Esophagus muscularis mucosa (tissue), 4 donors: ENCODE data around the gene PRKAR1B. TPM values are rescaled to one million over a fixed set of nuclear protein-coding genes. Genes with fewer than 3 reads are reported as not detected.

ENCODE experiments used
- DNase-seq: peaks from one replicate; pipeline ENCODE4 v3.0.0-alpha.2; 2017; ENCODE audit errors: extremely low spot score
- H3K27ac ChIP-seq, 4 donors: fragments of 200-600 bp; sonication (generic); replicated peaks in 1 of 4; 1 replicate in 3 of 4; 2 replicates in 1 of 4; pipeline ENCODE4 v1.5.1; 2016 to 2019; ENCODE audit warnings: mild to moderate bottlenecking in 1 of 4
- H3K27me3 ChIP-seq, 4 donors: fragments of 200-600 bp; sonication (generic); one replicate each; pipeline versions ENCODE4 v1.5.1 to v1.6.0; 2016 to 2019
- H3K36me3 ChIP-seq, 4 donors: fragments of 200-600 bp; sonication (generic); one replicate each; pipeline ENCODE4 v1.5.1; 2016 to 2019
- H3K4me1 ChIP-seq, 4 donors: fragments of 200-600 bp; sonication (generic); one replicate each; pipeline ENCODE4 v1.5.1; 2016 to 2019
- H3K4me3 ChIP-seq, 4 donors: fragments of 200-600 bp; sonication (generic); 1 replicate in 2 of 4; 2 replicates in 2 of 4; pipeline ENCODE4 v1.5.1; 2016 to 2019; ENCODE audit warnings: mild to moderate bottlenecking in 4 of 4, moderate library complexity in 1 of 4
- H3K9me3 ChIP-seq, 4 donors: fragments of 200-600 bp; sonication (generic); 1 replicate in 3 of 4; 2 replicates in 1 of 4; pipeline ENCODE4 v1.5.1; 2016 to 2019
- CTCF ChIP-seq, 3 experiments: fragments of 200-600 bp in 2 of 3; fragments of 450-650 bp in 1 of 3; sonication (generic) in 2 of 3; IDR thresholded peaks; one replicate each; pipeline ENCODE4 v1.5.1; 2017 to 2019; ENCODE audit warnings: antibody characterized with exemption in 3 of 3, mild to moderate bottlenecking in 2 of 3, moderate library complexity in 1 of 3
- EP300 ChIP-seq: sonication (generic); formaldehyde crosslinking; IDR thresholded peaks from one replicate; pipeline ENCODE4 v1.6.1; 2017; ENCODE audit warnings: antibody characterized with exemption
- POLR2A ChIP-seq: fragments of 450-650 bp; IDR thresholded peaks from one replicate; pipeline ENCODE4 v1.6.1; 2017; ENCODE audit warnings: antibody characterized with exemption, moderate library complexity, mild to moderate bottlenecking, low read depth
- POLR2AphosphoS5 ChIP-seq, 2 donors: sonication (generic); formaldehyde crosslinking; IDR thresholded peaks; one replicate each; pipeline ENCODE4 v1.6.1; 2017; ENCODE audit warnings: antibody characterized with exemption in 2 of 2
- WGBS: methylation state at CpG from one replicate; pipeline ENCODE4 v1.1.5; 2018; 5-methylcytosine and 5-hydroxymethylcytosine counted together
- intact Hi-C: fragments of 100-400 bp; cut with DNase I; formaldehyde crosslinking; loops from one replicate; pipeline ENCODE4 v1.15.1; 2023
- total RNA-seq, 4 donors: library from RNA; depleted of rRNA; stranded (reverse); fragments of >200 nt; gene quantifications; one replicate each; pipeline versions ENCODE4 v1.1.0 to v1.2.1, GENCODE V29; 2016

The PRKAR1B gene
- total RNA-seq, 4 donors from 2014 or later: 15.4 to 46.9 (median 31.4) TPM

- Histone ChIP-seq H3K27me3 (no peaks in the 10 kb centered on the region), H3K9me3 (peaks cover 0 to 2% (median 0%) of the 10 kb centered on the region in 4 donors), H3K4me1 (peaks cover 0 to 4% (median 0%) of the 10 kb centered on the region in 4 donors), H3K4me3 (no peak overlapping the region), H3K27ac (no peak overlapping the region), H3K36me3 (peaks cover 11 to 49% (median 41%) of the 10 kb centered on the region in 4 donors)
- intact Hi-C loops: no loop called here
- 97% methylated on average over 29 of the region's 31 CpGs for WGBS
- TF ChIP-seq EP300 (no peak), POLR2AphosphoS5 (IDR thresholded peaks at IDR 0.05) (no peak), CTCF (IDR thresholded peaks at IDR 0.05) (no peak), POLR2A (no peak)
- no peak for DNase-seq
Observed at GRCh38 chr7:739455-739982, 12.4 kb upstream of the PRKAR1B start.

DNA sequence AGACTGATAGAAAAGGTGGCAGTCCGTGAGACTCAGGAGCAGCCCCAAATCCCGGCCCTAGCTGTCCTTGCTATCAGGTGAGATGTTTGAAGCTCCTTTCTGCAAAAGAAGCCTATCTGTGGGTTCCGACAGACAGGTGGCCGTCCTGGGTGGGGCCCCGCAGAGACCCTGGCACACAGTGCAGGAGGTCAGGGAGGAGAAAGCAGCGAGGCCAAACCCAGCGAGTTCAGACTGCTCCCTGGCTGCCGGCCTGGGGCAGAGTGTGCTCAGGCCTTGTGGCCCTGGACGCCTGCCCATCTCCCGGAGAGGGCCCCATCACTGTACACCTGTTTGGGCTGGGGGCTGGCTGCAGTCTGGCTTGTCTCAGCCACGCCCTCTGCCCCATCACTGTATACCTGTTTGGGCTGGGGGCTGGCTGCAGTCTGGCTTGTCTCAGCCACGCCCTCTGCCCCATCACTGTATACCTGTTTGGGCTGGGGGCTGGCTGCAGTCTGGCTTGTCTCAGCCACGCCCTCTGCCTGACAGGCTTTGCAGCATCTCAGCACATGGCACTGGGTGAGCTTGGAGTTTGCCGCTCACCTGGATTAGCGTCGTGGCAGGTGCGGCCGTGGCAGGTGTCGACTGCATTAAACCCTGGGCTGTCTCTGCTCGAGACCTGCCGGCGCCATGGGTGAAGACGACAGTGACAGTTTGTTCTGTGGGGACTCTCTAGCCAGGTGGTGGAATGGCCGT lies 11.8 kb upstream of the PRKAR1B start:
- H3K4me3 ChIP-seq: no peak overlapping the region
- intact Hi-C loops: no loop called here
- H3K27me3 ChIP-seq: no peaks in the 10 kb centered on the region
- TF ChIP-seq EP300 (no peak), POLR2A (no peak), POLR2AphosphoS5 (IDR thresholded peaks at IDR 0.05) (no peak), CTCF (IDR thresholded peaks at IDR 0.05) (no peak)
- 94% methylated on average over 14 of the region's 24 CpGs for WGBS
- H3K27ac ChIP-seq: no peak overlapping the region
- H3K36me3 ChIP-seq: peaks cover 11 to 45% (median 41%) of the 10 kb centered on the region in 4 donors
- H3K4me1 ChIP-seq: peaks cover 0 to 4% (median 0%) of the 10 kb centered on the region in 4 donors
- DNase-seq: no peak
- H3K9me3 ChIP-seq: peaks cover 0 to 8% (median 0%) of the 10 kb centered on the region in 4 donors

GRCh38 chr7:738241-738640 lies 11.2 kb upstream of the PRKAR1B start:
- WGBS: 81% methylated on average over 5 of the region's 5 CpGs
- DNase-seq: no peak
- intact Hi-C loops: no loop called here
- Histone ChIP-seq H3K27ac (no peak overlapping the region), H3K27me3 (no peaks in the 10 kb centered on the region), H3K4me1 (peaks cover 0 to 4% (median 0%) of the 10 kb centered on the region in 4 donors), H3K9me3 (peaks cover 0 to 9% (median 0%) of the 10 kb centered on the region in 4 donors), H3K4me3 (no peak overlapping the region), H3K36me3 (peaks cover 11 to 44% (median 40%) of the 10 kb centered on the region in 4 donors)
- TF ChIP-seq POLR2A (no peak), POLR2AphosphoS5 (IDR thresholded peaks at IDR 0.05) (no peak), CTCF (IDR thresholded peaks at IDR 0.05) (no peak), EP300 (no peak)

DNA sequence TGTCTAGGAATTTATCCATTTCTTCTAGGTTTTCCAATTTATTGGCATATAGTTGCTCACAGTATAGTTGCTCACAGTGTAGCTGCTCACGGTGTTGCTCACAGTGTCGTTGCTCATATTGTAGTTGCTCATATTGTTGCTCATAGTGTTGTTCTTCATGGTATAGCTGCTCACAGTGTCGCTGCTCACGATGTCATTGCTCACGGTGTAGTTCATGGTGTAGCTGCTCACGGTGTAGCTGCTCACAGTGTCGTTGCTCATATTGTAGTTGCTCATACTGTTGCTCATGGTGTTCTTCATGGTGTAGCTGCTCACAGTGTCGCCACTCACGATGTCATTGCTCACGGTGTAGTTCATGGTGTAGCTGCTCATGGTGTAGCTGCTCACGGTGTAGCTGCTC lies 7.7 kb upstream of the PRKAR1B start:
- Histone ChIP-seq H3K27me3 (no peaks in the 10 kb centered on the region), H3K4me1 (peaks cover 8 to 28% (median 17%) of the 10 kb centered on the region in 4 donors), H3K4me3 (no peak overlapping the region), H3K36me3 (peaks cover 6 to 41% (median 27%) of the 10 kb centered on the region in 4 donors), H3K27ac (no peak overlapping the region), H3K9me3 (peaks cover 0 to 9% (median 0%) of the 10 kb centered on the region in 4 donors)
- no peak for DNase-seq
- intact Hi-C loops: no loop called here
- WGBS: 93% methylated on average over 11 of the region's 11 CpGs
- TF ChIP-seq POLR2AphosphoS5 (IDR thresholded peaks at IDR 0.05): no peak
- no peak for TF ChIP-seq CTCF (IDR thresholded peaks at IDR 0.05)
- no peak for TF ChIP-seq EP300
- no peak for TF ChIP-seq POLR2A
